Measurements from ENCODE around the gene SEPTIN8. TPM values are rescaled to one million over a fixed set of nuclear protein-coding genes. Genes with fewer than 3 reads are reported as not detected.

The SEPTIN8 gene
- polyA plus RNA-seq, 4 donors, result 52.7 to 85.2 (median 83.8) TPM

GRCh38 chr5:132725745-132726144, 51.3 kb downstream of the SEPTIN8 start:
- no peak for DNase-seq (ENCODE audit: low read depth in 4 of 4, low spot score in 3 of 4)

- DNase-seq (ENCODE audit: low read depth in 4 of 4, low spot score in 3 of 4), result no peak
These were observed 58.3 kb downstream of the SEPTIN8 start for GRCh38 chr5:132718544-132719312.

GRCh38 chr5:132714456-132715307, 62.4 kb downstream of the SEPTIN8 start:
- DNase-seq (ENCODE audit: low read depth in 4 of 4, low spot score in 3 of 4), result no peak

- no peak for DNase-seq (ENCODE audit: low read depth in 4 of 4, low spot score in 3 of 4)
These were observed 68.4 kb downstream of the SEPTIN8 start for GRCh38 chr5:132708645-132709044.

GRCh38 chr5:132704875-132705274, 72.2 kb downstream of the SEPTIN8 start:
- DNase-seq (ENCODE audit: low read depth in 4 of 4, low spot score in 3 of 4), result no peak

Other genes with a start within 250 kb of the SEPTIN8 start
- under 1 TPM in 1 of 4 donors, not detected in 3; 0.31 TPM for gene IL5, start 233.7 kb downstream of the SEPTIN8 start, polyA plus RNA-seq (ENCODE audit: insufficient read length in 4 of 4)
- gene RAD50, start 220.3 kb downstream of the SEPTIN8 start, polyA plus RNA-seq (ENCODE audit: insufficient read length in 4 of 4), result 10 to 100 TPM; 36.7 to 55.2 (median 50.8) TPM
- under 1 TPM in 1 of 4 donors, not detected in 3; 0.15 TPM for gene IL13, start 119.1 kb downstream of the SEPTIN8 start, polyA plus RNA-seq (ENCODE audit: insufficient read length in 4 of 4)
- under 1 TPM in 1 of 4 donors, not detected in 3; 0.46 TPM for gene IL4, start 103.2 kb downstream of the SEPTIN8 start, polyA plus RNA-seq (ENCODE audit: insufficient read length in 4 of 4)
- 10 to 100 TPM; 11.3 to 27.4 (median 23.5) TPM for gene KIF3A, start 39.7 kb downstream of the SEPTIN8 start, polyA plus RNA-seq (ENCODE audit: insufficient read length in 4 of 4)
- gene CCNI2, start 29.8 kb downstream of the SEPTIN8 start, polyA plus RNA-seq (ENCODE audit: insufficient read length in 4 of 4), result 1 to 10 TPM; 1.1 to 3.8 (median 3.5) TPM
- 1 to 10 TPM in 3 of 4 donors, under 1 TPM in 1; 0.12 to 5.1 (median 4.8) TPM for gene SOWAHA, start 36.1 kb upstream of the SEPTIN8 start, polyA plus RNA-seq (ENCODE audit: insufficient read length in 4 of 4)
- 10 to 100 TPM; 13.0 to 30.8 (median 21.7) TPM for gene SHROOM1, start 53.4 kb upstream of the SEPTIN8 start, polyA plus RNA-seq (ENCODE audit: insufficient read length in 4 of 4)
- 1 to 10 TPM in 3 of 4 donors, under 1 TPM in 1; 0.53 to 2.9 (median 2.0) TPM for gene GDF9, start 89.2 kb upstream of the SEPTIN8 start, polyA plus RNA-seq (ENCODE audit: insufficient read length in 4 of 4)
- gene UQCRQ, start 89.4 kb upstream of the SEPTIN8 start, polyA plus RNA-seq (ENCODE audit: insufficient read length in 4 of 4), result 100 to 1,000 TPM; 132 to 229 (median 200) TPM
- gene LEAP2, start 96.4 kb upstream of the SEPTIN8 start, polyA plus RNA-seq (ENCODE audit: insufficient read length in 4 of 4), result 10 to 100 TPM in 1 of 4 donors, 1 to 10 TPM in 3; 2.2 to 12.5 (median 6.6) TPM
- gene AFF4, start 186.4 kb upstream of the SEPTIN8 start, polyA plus RNA-seq (ENCODE audit: insufficient read length in 4 of 4), result 10 to 100 TPM; 60.5 to 73.1 (median 63.3) TPM
- gene ZCCHC10, start 249.3 kb upstream of the SEPTIN8 start, polyA plus RNA-seq (ENCODE audit: insufficient read length in 4 of 4), result 10 to 100 TPM; 29.9 to 37.5 (median 32.8) TPM

Data from left renal pelvis (tissue), 4 donors.